ENCODE results near the gene HAUS3. TPM values are rescaled to one million over a fixed set of nuclear protein-coding genes. Genes with fewer than 3 reads are reported as not detected.

HAUS3 gene
- total RNA-seq, 1 donor from 2014 or later = 5.6 TPM

- intact Hi-C loops (cut with DNase I) = loop anchor here (2.0 kb wide), 1 partner anchor 13 kb away; the partner anchor contains the start of genes HAUS3 and POLN
- DNase-seq (ENCODE audit: low spot score) = no peak
Measured at GRCh38 chr4:2256156-2256731, 14.3 kb upstream of the HAUS3 start.

GRCh38 chr4:2255501-2256155, 13.7 kb upstream of the HAUS3 start:
- intact Hi-C loops (cut with DNase I) = loop anchor here (2.0 kb wide), 1 partner anchor 13 kb away; the partner anchor contains the start of genes HAUS3 and POLN

DNA sequence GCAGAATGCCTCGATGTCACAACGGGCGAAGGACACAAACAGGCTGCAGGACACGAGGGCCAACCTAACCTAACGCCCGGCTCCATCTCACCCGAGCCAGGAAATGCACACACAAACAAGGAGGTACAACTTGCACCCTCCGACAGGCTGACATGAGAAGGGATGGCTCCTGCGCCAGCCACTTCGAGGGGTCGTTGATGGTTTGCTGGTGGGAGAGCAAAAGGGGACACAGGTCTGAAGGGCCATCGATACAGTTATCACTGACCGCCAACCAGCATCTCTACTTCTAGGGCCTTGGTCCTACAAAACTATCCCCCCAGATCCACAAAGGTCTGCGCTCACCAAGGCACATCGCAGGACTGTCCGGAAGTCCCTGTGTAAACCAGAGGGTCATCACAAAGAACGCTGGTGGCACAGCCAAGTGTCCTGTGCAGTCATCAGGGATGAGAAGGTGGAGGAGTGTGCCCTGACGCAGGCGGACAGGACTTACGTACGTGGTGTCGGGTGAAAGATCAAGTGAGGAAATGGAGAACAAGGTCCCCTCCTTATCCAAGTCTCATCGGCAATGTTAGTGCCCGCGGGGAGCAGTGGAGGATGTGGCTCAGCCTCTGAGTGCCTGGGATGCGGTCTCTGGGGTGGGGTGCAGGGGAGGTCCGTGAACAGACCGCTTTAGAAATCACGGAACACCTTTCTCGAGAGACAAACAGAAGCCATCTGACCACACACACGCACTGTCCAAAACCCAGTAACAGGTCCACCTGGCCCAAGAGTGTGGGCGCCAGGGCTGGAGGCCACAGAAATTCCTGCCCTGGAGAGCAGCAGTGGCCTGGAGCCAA, 13.0 kb upstream of the HAUS3 start:
- DNase-seq (ENCODE audit: low spot score) = peak; percentile 70
- intact Hi-C loops (cut with DNase I) = no loop called here

More at GRCh38 chr4:2255501-2256155, 13.7 kb upstream of the HAUS3 start:
- DNase-seq (ENCODE audit: low spot score) = peak; percentile 78

DNA sequence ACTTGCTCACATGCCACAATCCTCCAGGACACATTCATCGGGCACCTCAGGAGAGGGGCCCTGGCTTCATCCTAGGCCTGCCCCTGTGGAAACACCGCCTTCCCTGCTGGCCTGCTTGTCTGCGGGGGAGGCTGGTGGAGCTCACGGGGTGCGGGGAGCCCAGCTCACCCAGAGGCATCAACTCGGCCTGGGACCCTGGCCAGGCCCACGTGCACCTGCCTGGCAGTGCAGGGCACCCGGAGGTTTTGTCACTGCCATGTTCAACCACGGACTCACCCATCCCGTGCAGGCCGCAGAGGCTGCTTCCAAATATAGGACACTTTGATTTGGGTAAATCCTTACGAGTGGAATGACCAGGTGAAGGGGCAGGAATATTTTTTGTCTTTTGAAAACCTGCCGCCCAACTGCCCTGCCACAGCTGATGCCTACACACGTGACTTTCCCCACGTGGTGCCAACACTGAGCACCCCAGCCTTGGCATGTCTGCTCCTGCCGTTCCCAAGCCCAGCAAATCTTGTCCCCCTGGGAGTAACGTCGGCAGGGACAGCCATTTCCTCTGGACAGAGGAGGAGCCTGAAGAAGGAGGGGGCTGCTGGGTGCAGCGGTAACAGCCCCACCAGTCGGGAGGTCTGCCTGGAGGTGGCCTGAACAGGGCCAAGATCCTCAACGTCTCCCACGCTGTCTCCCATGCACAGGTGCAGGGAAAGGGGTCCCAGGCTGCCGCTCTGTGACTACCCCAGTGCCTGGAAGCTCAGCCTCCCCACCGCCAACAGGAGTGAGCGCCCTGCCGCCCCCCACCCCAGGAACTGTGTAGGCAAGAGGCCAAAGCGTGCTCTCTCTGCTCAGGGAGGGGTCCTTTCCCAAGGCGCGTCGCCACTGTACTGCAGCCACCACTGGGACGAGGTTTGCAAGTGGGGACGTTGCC, 11.5 kb upstream of the HAUS3 start:
- peak; percentile 72 for DNase-seq (ENCODE audit: low spot score)
- intact Hi-C loops (cut with DNase I) = no loop called here

GRCh38 chr4:2252530-2253091, 10.7 kb upstream of the HAUS3 start:
- intact Hi-C loops (cut with DNase I) = no loop called here
- DNase-seq (ENCODE audit: low spot score) = no peak

DNA sequence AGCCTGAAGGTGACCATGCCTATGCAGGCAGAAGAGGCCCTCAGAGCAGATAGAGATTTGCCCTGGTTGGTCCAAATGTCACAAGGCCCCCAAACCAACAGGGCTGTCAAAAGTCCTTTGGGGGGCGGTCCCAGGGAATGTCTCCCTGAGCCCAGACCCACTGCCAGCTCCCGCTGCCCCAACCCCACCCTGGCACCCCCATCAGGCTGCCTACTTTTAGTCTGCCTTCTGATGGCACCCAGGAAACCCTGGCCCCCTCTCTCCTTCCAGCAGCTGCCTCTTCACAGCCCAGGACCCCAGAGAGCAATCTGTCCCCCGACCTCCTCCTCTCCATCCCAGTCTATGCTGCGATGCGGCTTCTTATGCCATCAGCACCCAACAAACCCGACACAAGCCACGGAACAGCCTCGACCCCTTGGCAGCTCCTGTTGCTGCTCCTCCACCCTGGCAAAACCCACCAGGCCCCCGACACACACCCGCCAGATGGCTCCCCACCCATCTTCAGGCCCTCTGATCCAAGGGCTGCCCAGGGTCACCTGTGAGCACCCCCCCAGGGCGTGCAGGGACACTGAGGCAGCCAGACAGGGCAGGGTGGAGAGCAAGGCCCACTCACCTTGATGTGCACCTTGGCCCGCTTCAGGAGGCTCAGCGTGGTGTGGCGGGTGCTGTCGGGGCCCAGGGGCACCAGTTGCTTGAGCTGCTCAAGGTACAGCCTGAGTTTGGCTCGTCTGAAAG, 10.0 kb upstream of the HAUS3 start:
- intact Hi-C loops (cut with DNase I) = no loop called here

GRCh38 chr4:2251073-2251794, 9.3 kb upstream of the HAUS3 start:
- peak; percentile 72 for DNase-seq (ENCODE audit: low spot score)

More for the DNA sequence above, 10.0 kb upstream of the HAUS3 start:
- no peak for DNase-seq (ENCODE audit: low spot score)

GRCh38 chr4:2250357-2251072, 8.6 kb upstream of the HAUS3 start:
- intact Hi-C loops (cut with DNase I) = no loop called here
- DNase-seq (ENCODE audit: low spot score) = peak; percentile 61

More at GRCh38 chr4:2251073-2251794, 9.3 kb upstream of the HAUS3 start:
- intact Hi-C loops (cut with DNase I) = no loop called here

- peak; percentile 63 for DNase-seq (ENCODE audit: low spot score)
- intact Hi-C loops (cut with DNase I) = no loop called here
Measured at GRCh38 chr4:2249526-2250356, 7.8 kb upstream of the HAUS3 start.

GRCh38 chr4:2248821-2249261, 6.9 kb upstream of the HAUS3 start:
- intact Hi-C loops (cut with DNase I) = no loop called here
- DNase-seq (ENCODE audit: low spot score) = peak; percentile 70

DNA sequence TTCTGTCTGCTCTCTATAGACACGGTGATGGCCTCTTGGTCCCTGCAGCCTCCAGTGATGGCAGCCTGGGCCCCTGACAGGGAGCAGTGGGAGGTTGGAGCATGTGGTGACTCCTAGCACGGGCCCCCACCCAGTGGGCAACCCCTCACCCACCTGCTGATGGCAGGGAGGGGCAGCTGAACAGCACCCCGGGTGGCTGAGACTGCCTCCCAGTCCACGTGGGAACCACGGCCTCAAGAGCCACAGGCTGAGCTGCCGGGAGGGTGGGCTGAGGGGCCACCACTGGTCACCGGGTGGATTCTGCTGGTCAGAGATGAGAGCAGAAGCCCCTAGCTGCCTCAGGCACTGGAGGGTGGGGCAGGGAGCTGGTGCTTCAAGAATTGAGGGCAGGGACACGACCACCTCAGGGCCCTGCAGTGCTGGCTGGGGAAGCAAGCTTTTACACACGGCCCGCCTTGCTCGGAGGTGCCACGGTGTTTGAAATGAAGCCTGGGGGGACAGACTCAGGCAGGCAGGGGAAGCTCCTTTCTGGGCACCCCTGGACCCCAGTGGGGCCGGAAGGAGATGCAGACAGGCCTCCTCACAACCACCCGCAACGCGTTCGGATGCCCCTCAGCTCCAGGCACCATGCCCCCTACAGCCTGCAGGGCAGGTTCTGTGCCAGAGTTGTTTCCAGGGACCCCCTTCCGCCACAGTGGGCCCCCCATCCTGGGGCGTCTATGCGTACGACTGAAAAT, 6.3 kb upstream of the HAUS3 start:
- intact Hi-C loops (cut with DNase I) = no loop called here
- no peak for DNase-seq (ENCODE audit: low spot score)

- DNase-seq (ENCODE audit: low spot score) = no peak
- intact Hi-C loops (cut with DNase I) = no loop called here
Measured at GRCh38 chr4:2247128-2248043, 5.5 kb upstream of the HAUS3 start.

DNA sequence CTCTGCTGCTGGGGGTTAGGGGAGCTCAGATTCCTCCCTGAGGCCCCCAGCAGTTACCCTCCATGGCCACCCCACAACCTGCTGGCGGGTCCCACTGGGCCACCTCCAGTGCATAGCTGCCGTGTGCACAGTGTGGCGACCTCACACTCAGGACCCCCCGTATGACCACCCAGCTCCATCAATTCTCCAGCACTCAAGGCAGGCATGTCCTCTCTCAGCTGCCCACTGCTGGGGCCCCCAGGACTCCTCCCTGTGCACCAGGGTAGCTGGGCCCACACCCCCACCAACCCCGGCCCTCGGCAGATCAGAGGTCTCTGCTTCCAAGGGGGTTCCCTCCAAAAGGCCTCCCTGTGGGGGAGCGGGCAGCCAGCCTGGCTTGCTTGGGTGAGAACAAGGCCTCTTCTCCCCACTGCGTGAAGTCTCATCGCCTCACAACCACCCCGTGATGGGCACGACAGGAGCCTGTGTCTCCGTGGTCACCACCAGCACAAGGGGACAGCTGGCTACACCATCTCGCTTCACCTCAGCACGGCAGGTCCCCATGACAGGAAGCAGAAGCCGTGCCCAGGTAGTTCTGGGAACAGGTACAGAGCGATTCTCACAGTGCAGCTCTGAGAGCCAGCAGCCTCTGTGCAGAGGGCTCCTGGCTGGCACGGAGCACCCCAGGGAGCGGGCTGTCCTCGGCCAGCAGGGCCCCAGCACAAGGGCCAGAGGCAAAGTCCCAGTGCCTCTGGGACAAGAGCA, 4.6 kb upstream of the HAUS3 start:
- peak; percentile 68 for DNase-seq (ENCODE audit: low spot score)
- intact Hi-C loops (cut with DNase I) = no loop called here

- no peak for DNase-seq (ENCODE audit: low spot score)
- intact Hi-C loops (cut with DNase I) = no loop called here
Measured at GRCh38 chr4:2245787-2246275, 3.9 kb upstream of the HAUS3 start.

All from cardiac septum (tissue), 1 donor.